Mesenchymal stem cell (in vitro differentiated cells and primary cell): ENCODE measurements around the gene TCF4.

ENCODE experiments used
- DNase-seq: peaks from one replicate; pipeline ENCODE4 v3.0.0-alpha.2; 2013
- H2AFZ ChIP-seq: one replicate; pipeline ENCODE4 v1.6.1; 2013; ENCODE audit warnings: low read depth, mild to moderate bottlenecking, control low read depth, inconsistent platforms, low read length, moderate library complexity
- H2AK5ac ChIP-seq: 2 replicates; pipeline ENCODE4 v1.6.1; 2013; ENCODE audit warnings: low read length, moderate library complexity, mild to moderate bottlenecking, inconsistent platforms; ENCODE audit not compliant: severe bottlenecking
- H2BK120ac ChIP-seq: one replicate; pipeline ENCODE4 v1.6.1; 2013; ENCODE audit warnings: low read depth, mild to moderate bottlenecking, inconsistent platforms, low read length, moderate library complexity
- H2BK12ac ChIP-seq, 2 experiments: one replicate each; pipeline ENCODE4 v1.6.1; 2013; ENCODE audit warnings: inconsistent platforms in 2 of 2, low read length in 2 of 2, mild to moderate bottlenecking in 2 of 2, moderate library complexity in 2 of 2, control low read depth in 1 of 2
- H2BK15ac ChIP-seq: one replicate; pipeline ENCODE4 v1.6.1; 2013; ENCODE audit warnings: mild to moderate bottlenecking, low read depth, inconsistent platforms; ENCODE audit not compliant: poor library complexity, severe bottlenecking
- H2BK5ac ChIP-seq: 2 replicates; pipeline ENCODE4 v1.6.1; 2013; ENCODE audit warnings: low read depth, mild to moderate bottlenecking, low read length, control low read depth, inconsistent platforms; ENCODE audit not compliant: poor library complexity, severe bottlenecking
- H3K14ac ChIP-seq, 2 experiments: one replicate each; pipeline ENCODE4 v1.6.1; 2013; ENCODE audit warnings: inconsistent platforms in 2 of 2, low read length in 2 of 2, control low read depth in 1 of 2, mild to moderate bottlenecking in 1 of 2, moderate library complexity in 1 of 2
- H3K18ac ChIP-seq, 2 experiments: one replicate each; pipeline ENCODE4 v1.6.1; 2013; ENCODE audit warnings: inconsistent platforms in 2 of 2, low read length in 2 of 2, control low read depth in 1 of 2, low read depth in 1 of 2, mild to moderate bottlenecking in 1 of 2
- H3K23ac ChIP-seq, 2 experiments: one replicate each; pipeline ENCODE4 v1.6.1; 2013; ENCODE audit warnings: inconsistent platforms in 2 of 2, low read length in 2 of 2, mild to moderate bottlenecking in 2 of 2, moderate library complexity in 2 of 2, control low read depth in 1 of 2
- H3K27ac ChIP-seq: 2 replicates; pipeline ENCODE4 v1.5.1; 2013; ENCODE audit warnings: mild to moderate bottlenecking, moderate library complexity, low read length, control low read depth, inconsistent platforms; ENCODE audit not compliant: poor library complexity, severe bottlenecking
- H3K27me3 ChIP-seq, 2 experiments: 2 replicates each; pipeline versions ENCODE4 v1.6.1 to v1.7.0; 2013; ENCODE audit warnings: low read length in 2 of 2, mild to moderate bottlenecking in 2 of 2, moderate library complexity in 2 of 2, control low read depth in 1 of 2, inconsistent platforms in 1 of 2; ENCODE audit not compliant: control insufficient read depth in 1 of 2, insufficient read depth in 1 of 2
- H3K36me3 ChIP-seq, 2 experiments: 2 replicates each; pipeline versions ENCODE4 v1.6.1 to v1.7.0; 2013; ENCODE audit warnings: low read length in 2 of 2, control low read depth in 1 of 2, inconsistent platforms in 1 of 2, low read depth in 1 of 2, mild to moderate bottlenecking in 1 of 2; ENCODE audit not compliant: insufficient read depth in 2 of 2, control insufficient read depth in 1 of 2
- H3K4ac ChIP-seq, 2 experiments: one replicate each; pipeline ENCODE4 v1.6.1; 2013; ENCODE audit warnings: inconsistent platforms in 2 of 2, low read length in 2 of 2, mild to moderate bottlenecking in 2 of 2, moderate library complexity in 2 of 2, control low read depth in 1 of 2, low read depth in 1 of 2
- H3K4me1 ChIP-seq: 2 replicates; pipeline ENCODE4 v1.6.1; 2013; ENCODE audit warnings: low read depth, low read length, control low read depth; ENCODE audit not compliant: control insufficient read depth, insufficient read depth
- H3K4me2 ChIP-seq: 2 replicates; pipeline ENCODE4 v1.6.1; 2013; ENCODE audit warnings: low read length, mild to moderate bottlenecking, inconsistent platforms; ENCODE audit not compliant: poor library complexity, severe bottlenecking
- H3K4me3 ChIP-seq, 2 experiments: 2 replicates each; pipeline versions ENCODE4 v1.5.1 to v1.7.0; 2013; ENCODE audit warnings: low read length in 2 of 2, mild to moderate bottlenecking in 2 of 2, control low read depth in 1 of 2, low read depth in 1 of 2; ENCODE audit not compliant: insufficient read depth in 1 of 2
- H3K79me1 ChIP-seq: replicated peaks from 2 replicates; pipeline ENCODE4 v1.6.1; 2013; ENCODE audit warnings: mild to moderate bottlenecking, control low read depth, low read length, inconsistent platforms; ENCODE audit not compliant: poor library complexity, severe bottlenecking
- H3K9ac ChIP-seq: 2 replicates; pipeline ENCODE4 v1.7.0; 2013; ENCODE audit warnings: mild to moderate bottlenecking, low read length, moderate library complexity
- H3K9me3 ChIP-seq: 2 replicates; pipeline ENCODE4 v1.7.0; 2013; ENCODE audit warnings: mild to moderate bottlenecking, low read length; ENCODE audit not compliant: control insufficient read depth
- H4K8ac ChIP-seq: one replicate; pipeline ENCODE4 v1.6.1; 2013; ENCODE audit warnings: inconsistent platforms, mild to moderate bottlenecking, low read length, moderate library complexity
- H4K91ac ChIP-seq: one replicate; pipeline ENCODE4 v1.6.1; 2013; ENCODE audit warnings: mild to moderate bottlenecking, low read length, inconsistent platforms
- WGBS: methylation state at CpG from one replicate; pipeline ENCODE4 v1.1.7; 2013; ENCODE audit warnings: mixed read lengths; 5-methylcytosine and 5-hydroxymethylcytosine counted together

Gene TCF4

DNA sequence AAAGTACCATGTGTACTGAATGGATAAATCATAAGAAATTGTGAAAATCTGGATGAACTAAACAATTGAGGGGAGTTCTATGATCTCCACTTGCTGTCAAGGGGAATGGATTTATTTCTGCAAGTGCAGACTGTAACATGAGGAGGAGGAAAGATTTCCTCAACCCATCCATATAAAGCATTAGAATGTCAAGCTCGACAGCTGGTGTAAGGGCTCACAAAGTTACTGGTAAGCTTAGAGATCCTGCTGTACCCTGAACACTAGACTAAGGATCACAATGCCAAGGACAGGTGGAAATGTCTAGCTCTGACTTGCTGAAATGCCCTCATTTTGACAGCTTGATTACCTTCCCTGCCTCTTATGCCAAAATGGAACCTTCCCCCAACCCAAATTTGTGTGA lies 125.3 kb downstream of the TCF4 start:
- H2BK15ac ChIP-seq: no peak overlapping the region
- H3K18ac ChIP-seq: no peak overlapping the region
- no peak overlapping the region for H2BK5ac ChIP-seq
- H4K91ac ChIP-seq: no peak overlapping the region
- no peaks in the 10 kb centered on the region for H3K9me3 ChIP-seq
- no peak overlapping the region for H3K14ac ChIP-seq
- no peak overlapping the region for H4K8ac ChIP-seq
- H2BK12ac ChIP-seq: no peak overlapping the region
- no peak overlapping the region for H3K23ac ChIP-seq
- H3K79me1 ChIP-seq: peaks cover 9% of the 10 kb centered on the region
- no peak overlapping the region for H3K4me3 ChIP-seq
- H3K36me3 ChIP-seq: peaks cover 0 to 48% of the 10 kb centered on the region in 2 experiments
- H2BK120ac ChIP-seq: no peak overlapping the region
- H3K9ac ChIP-seq: no peak overlapping the region
- H3K4me1 ChIP-seq: no peaks in the 10 kb centered on the region
- H2AK5ac ChIP-seq: no peak overlapping the region
- no peak for DNase-seq
- WGBS: 96% methylated on average over 1 of the region's 1 CpG
- no peak overlapping the region for H2AFZ ChIP-seq
- peak overlapping the region in 1 of 2 experiments; percentile 28 for H3K4ac ChIP-seq
- no peaks in the 10 kb centered on the region for H3K27me3 ChIP-seq
- H3K4me2 ChIP-seq: no peak overlapping the region
- no peak overlapping the region for H3K27ac ChIP-seq

DNA sequence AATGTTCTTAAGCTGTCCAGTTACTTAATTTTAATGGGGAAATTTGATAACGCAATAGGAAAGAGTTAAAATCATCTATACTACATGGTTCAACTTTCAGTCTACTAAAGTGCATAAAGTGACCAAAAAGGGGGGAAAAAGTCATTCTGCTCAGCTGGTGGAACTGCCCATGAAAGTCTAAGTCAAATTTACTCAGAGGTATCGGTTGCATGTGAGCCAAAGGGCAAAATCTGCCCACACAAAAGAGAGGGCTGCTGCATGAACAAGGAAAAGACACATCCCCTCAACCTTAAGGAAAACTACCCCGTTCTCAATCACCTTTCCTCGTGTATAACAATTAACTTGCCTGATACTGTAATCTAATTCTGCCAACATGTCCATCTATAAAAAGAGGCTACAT lies 126.1 kb downstream of the TCF4 start:
- Histone ChIP-seq H3K27ac (no peak overlapping the region), H2BK120ac (no peak overlapping the region), H2AK5ac (no peak overlapping the region), H3K4me3 (no peak overlapping the region), H2BK12ac (no peak overlapping the region), H2BK15ac (no peak overlapping the region), H3K4me1 (no peaks in the 10 kb centered on the region), H3K9me3 (no peaks in the 10 kb centered on the region), H3K79me1 (peaks cover 4% of the 10 kb centered on the region), H4K8ac (no peak overlapping the region), H2BK5ac (no peak overlapping the region), H3K23ac (no peak overlapping the region), H4K91ac (no peak overlapping the region), H3K18ac (no peak overlapping the region), H3K4ac (no peak overlapping the region), H3K14ac (no peak overlapping the region), H2AFZ (no peak overlapping the region), H3K27me3 (no peaks in the 10 kb centered on the region), H3K9ac (no peak overlapping the region), H3K4me2 (no peak overlapping the region), H3K36me3 (peaks cover 0 to 48% of the 10 kb centered on the region in 2 experiments)
- DNase-seq: no peak
- 100% methylated on average over 3 of the region's 4 CpGs for WGBS

DNA sequence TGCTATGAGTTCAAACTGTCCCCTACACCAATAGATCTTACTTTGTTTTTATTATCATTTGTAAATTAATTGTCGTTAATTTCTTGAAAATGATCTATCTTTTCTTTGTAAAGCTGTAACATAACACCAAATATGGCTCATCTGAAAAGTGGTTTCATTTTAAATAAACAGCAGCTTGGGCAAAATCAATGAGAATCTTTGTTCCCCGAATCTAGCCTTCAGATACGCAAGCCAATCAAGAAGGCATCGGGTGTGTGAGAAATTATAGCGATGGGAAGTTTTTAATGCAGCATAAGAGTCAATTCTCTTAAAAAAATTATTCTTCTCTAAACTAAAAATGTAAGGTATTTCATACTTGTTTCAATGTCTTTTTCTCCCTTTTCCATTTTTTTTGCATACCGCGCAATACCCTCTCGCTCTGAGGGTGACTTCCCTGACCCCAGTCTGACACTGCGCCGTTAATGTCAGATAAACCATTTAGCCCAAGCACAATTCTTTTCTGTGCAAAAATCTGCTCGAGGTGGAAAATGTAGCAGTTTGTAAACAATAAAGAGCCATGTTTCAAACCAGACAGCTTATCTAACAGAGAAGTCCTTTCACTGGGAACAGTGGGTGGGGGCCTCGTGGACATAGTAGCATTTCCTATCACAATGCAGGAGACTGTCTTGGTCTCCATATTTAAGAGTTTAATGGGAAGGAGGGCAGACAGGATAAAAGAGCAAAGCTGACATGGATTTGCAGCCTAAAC lies 129.4 kb downstream of the TCF4 start:
- H3K4me2 ChIP-seq: no peak overlapping the region
- H4K8ac ChIP-seq: no peak overlapping the region
- 78% methylated on average over 8 of the region's 12 CpGs for WGBS
- no peak overlapping the region for H3K4ac ChIP-seq
- H3K23ac ChIP-seq: no peak overlapping the region
- peak overlapping the region in 1 of 2 experiments; percentile 59 for H3K18ac ChIP-seq
- no peak overlapping the region for H2BK120ac ChIP-seq
- no peaks in the 10 kb centered on the region for H3K4me1 ChIP-seq
- H3K27me3 ChIP-seq: no peaks in the 10 kb centered on the region
- H3K14ac ChIP-seq: no peak overlapping the region
- no peak overlapping the region for H2BK5ac ChIP-seq
- H4K91ac ChIP-seq: no peak overlapping the region
- H3K9me3 ChIP-seq: no peaks in the 10 kb centered on the region
- H3K4me3 ChIP-seq: no peak overlapping the region
- no peak overlapping the region for H2BK15ac ChIP-seq
- peaks cover 0 to 44% of the 10 kb centered on the region in 2 experiments for H3K36me3 ChIP-seq
- H2AFZ ChIP-seq: no peak overlapping the region
- no peak overlapping the region for H2AK5ac ChIP-seq
- no peak overlapping the region for H3K27ac ChIP-seq
- no peak overlapping the region for H2BK12ac ChIP-seq
- peaks cover 10% of the 10 kb centered on the region for H3K79me1 ChIP-seq
- peak; percentile 17 for DNase-seq
- H3K9ac ChIP-seq: no peak overlapping the region

DNA sequence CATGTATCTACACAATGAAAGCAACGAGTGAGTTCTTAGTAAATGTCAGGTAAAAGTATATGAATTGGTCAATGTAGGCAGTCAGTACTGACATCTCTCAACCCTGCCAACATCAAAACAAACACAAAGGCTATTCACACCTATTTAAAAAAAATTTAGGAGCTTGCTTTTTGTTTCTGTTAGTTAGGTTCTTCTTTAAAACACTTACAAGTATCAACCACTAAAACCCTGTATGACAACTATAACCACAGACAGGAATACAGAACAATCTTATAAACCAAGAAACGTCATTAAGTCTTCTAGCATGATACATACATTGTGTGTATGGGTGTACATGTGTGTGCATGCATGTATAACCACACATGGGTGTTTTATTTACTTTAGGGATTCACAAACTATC lies 131.0 kb downstream of the TCF4 start:
- no peak overlapping the region for H3K14ac ChIP-seq
- DNase-seq: no peak
- H3K27ac ChIP-seq: no peak overlapping the region
- H3K4ac ChIP-seq: no peak overlapping the region
- H2AK5ac ChIP-seq: no peak overlapping the region
- no peak overlapping the region for H2BK120ac ChIP-seq
- no CpG with 5 or more reads among the region's 2 CpGs for WGBS
- no peak overlapping the region for H2AFZ ChIP-seq
- H3K79me1 ChIP-seq: peaks cover 16% of the 10 kb centered on the region
- H2BK5ac ChIP-seq: no peak overlapping the region
- H2BK12ac ChIP-seq: no peak overlapping the region
- H3K4me1 ChIP-seq: no peaks in the 10 kb centered on the region
- H3K4me3 ChIP-seq: no peak overlapping the region
- no peak overlapping the region for H3K9ac ChIP-seq
- H3K4me2 ChIP-seq: no peak overlapping the region
- H4K91ac ChIP-seq: no peak overlapping the region
- no peak overlapping the region for H2BK15ac ChIP-seq
- no peaks in the 10 kb centered on the region for H3K9me3 ChIP-seq
- H3K27me3 ChIP-seq: no peaks in the 10 kb centered on the region
- no peak overlapping the region for H4K8ac ChIP-seq
- no peak overlapping the region for H3K18ac ChIP-seq
- peaks cover 0 to 32% of the 10 kb centered on the region in 2 experiments for H3K36me3 ChIP-seq
- H3K23ac ChIP-seq: no peak overlapping the region
